ENCODE results near the gene KRTAP25-1.

Gene KRTAP25-1

DNA sequence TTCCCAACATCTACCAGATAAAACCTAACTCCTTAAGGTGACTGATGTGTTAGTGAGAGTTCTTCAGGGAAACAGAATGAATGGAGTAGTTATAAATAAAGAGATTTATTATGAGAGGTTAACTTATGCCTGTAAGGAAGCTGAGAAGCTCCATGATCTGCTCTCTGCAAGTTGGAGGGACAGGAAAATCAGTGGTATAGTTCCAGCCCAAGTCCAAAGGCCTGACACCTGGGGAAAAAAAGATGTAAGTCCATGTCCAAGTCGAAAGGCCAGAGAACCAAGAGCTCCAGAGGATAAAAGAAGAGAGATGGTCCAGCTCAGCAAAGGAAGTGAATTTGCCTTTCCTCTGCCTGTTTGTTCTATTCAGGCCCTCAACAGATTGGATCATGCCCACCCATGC, 33.6 kb downstream of the KRTAP25-1 start:
- Histone ChIP-seq H3K4me2 (ENCODE audit: low read length) (no peak overlapping the region), H3K9me3 (ENCODE audit: control insufficient read depth, low read length) (no peaks in the 10 kb centered on the region), H3K4me1 (no peaks in the 10 kb centered on the region), H3K9ac (no peak overlapping the region), H3K36me3 (ENCODE audit: control insufficient read depth, insufficient read depth, low read length) (no peaks in the 10 kb centered on the region), H3K27me3 (ENCODE audit: control insufficient read depth, insufficient read depth, low read length) (no peaks in the 10 kb centered on the region), H3K4me3 (ENCODE audit: low read depth, low read length) (no peak overlapping the region), H3K79me2 (no peaks in the 10 kb centered on the region), H3K27ac (no peak overlapping the region), H2AFZ (no peak overlapping the region)
- no peak for TF ChIP-seq CTCF (IDR thresholded peaks at IDR 0.05)

DNA sequence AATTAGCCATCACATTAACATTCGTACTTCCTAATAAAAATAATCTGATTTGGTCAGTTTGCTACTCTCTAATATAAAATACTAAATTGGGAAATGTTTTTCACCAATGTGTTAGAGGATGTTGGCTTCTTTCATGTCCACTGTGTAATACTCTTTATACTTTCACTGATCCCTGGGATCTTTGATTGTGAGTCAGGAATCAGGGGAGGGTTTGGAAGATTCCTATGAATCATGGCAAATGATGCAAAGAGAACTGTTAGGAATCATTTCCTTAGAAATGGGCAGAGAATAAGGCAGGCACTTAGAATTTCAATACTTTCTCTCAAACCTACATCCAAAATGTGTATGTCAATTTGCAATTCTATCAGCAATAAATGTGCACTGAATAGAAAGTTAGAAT, 37.5 kb downstream of the KRTAP25-1 start:
- H3K9me3 ChIP-seq (ENCODE audit: control insufficient read depth, low read length) = no peaks in the 10 kb centered on the region
- H3K27me3 ChIP-seq (ENCODE audit: control insufficient read depth, insufficient read depth, low read length) = no peaks in the 10 kb centered on the region
- no peak overlapping the region for H3K4me2 ChIP-seq (ENCODE audit: low read length)
- H3K27ac ChIP-seq = no peak overlapping the region
- H3K4me3 ChIP-seq (ENCODE audit: low read depth, low read length) = no peak overlapping the region
- H3K79me2 ChIP-seq = no peaks in the 10 kb centered on the region
- H2AFZ ChIP-seq = no peak overlapping the region
- TF ChIP-seq CTCF (IDR thresholded peaks at IDR 0.05) = no peak
- no peaks in the 10 kb centered on the region for H3K4me1 ChIP-seq
- H3K9ac ChIP-seq = no peak overlapping the region
- H3K36me3 ChIP-seq (ENCODE audit: control insufficient read depth, insufficient read depth, low read length) = no peaks in the 10 kb centered on the region

GRCh38 chr21:30249936-30250335, 39.4 kb downstream of the KRTAP25-1 start:
- H3K27ac ChIP-seq = no peak overlapping the region
- H3K4me3 ChIP-seq (ENCODE audit: low read depth, low read length) = no peak overlapping the region
- no peak overlapping the region for H3K9ac ChIP-seq
- no peaks in the 10 kb centered on the region for H3K79me2 ChIP-seq
- H3K4me1 ChIP-seq = no peaks in the 10 kb centered on the region
- no peaks in the 10 kb centered on the region for H3K36me3 ChIP-seq (ENCODE audit: control insufficient read depth, insufficient read depth, low read length)
- H3K9me3 ChIP-seq (ENCODE audit: control insufficient read depth, low read length) = no peaks in the 10 kb centered on the region
- H3K27me3 ChIP-seq (ENCODE audit: control insufficient read depth, insufficient read depth, low read length) = no peaks in the 10 kb centered on the region
- TF ChIP-seq CTCF (IDR thresholded peaks at IDR 0.05) = no peak
- no peak overlapping the region for H3K4me2 ChIP-seq (ENCODE audit: low read length)
- H2AFZ ChIP-seq = no peak overlapping the region

- Histone ChIP-seq H3K9me3 (ENCODE audit: control insufficient read depth, low read length) (no peaks in the 10 kb centered on the region), H3K9ac (no peak overlapping the region), H3K79me2 (no peaks in the 10 kb centered on the region), H3K4me1 (no peaks in the 10 kb centered on the region), H3K4me3 (ENCODE audit: low read depth, low read length) (no peak overlapping the region), H2AFZ (no peak overlapping the region), H3K4me2 (ENCODE audit: low read length) (no peak overlapping the region), H3K27ac (no peak overlapping the region), H3K27me3 (ENCODE audit: control insufficient read depth, insufficient read depth, low read length) (no peaks in the 10 kb centered on the region), H3K36me3 (ENCODE audit: control insufficient read depth, insufficient read depth, low read length) (no peaks in the 10 kb centered on the region)
- no peak for TF ChIP-seq CTCF (IDR thresholded peaks at IDR 0.05)
These were observed 40.5 kb downstream of the KRTAP25-1 start for GRCh38 chr21:30248844-30249243.

GRCh38 chr21:30245061-30245460, 44.3 kb downstream of the KRTAP25-1 start:
- Histone ChIP-seq H3K9me3 (ENCODE audit: control insufficient read depth, low read length) (no peaks in the 10 kb centered on the region), H3K4me3 (ENCODE audit: low read depth, low read length) (no peak overlapping the region), H3K36me3 (ENCODE audit: control insufficient read depth, insufficient read depth, low read length) (no peaks in the 10 kb centered on the region), H2AFZ (no peak overlapping the region), H3K27ac (no peak overlapping the region), H3K9ac (no peak overlapping the region), H3K4me2 (ENCODE audit: low read length) (no peak overlapping the region), H3K4me1 (no peaks in the 10 kb centered on the region), H3K79me2 (no peaks in the 10 kb centered on the region), H3K27me3 (ENCODE audit: control insufficient read depth, insufficient read depth, low read length) (no peaks in the 10 kb centered on the region)
- no peak for TF ChIP-seq CTCF (IDR thresholded peaks at IDR 0.05)
